H9 (cell line): ENCODE measurements around the gene CNGA4. TPM values are rescaled to one million over a fixed set of nuclear protein-coding genes. Genes with fewer than 3 reads are reported as not detected.

ENCODE experiments used
- DNase-seq: peaks from one replicate; pipeline ENCODE4 v3.0.0-alpha.2; 2017
- H2AFZ ChIP-seq: one replicate; pipeline ENCODE4 v1.6.1; 2013; ENCODE audit warnings: mild to moderate bottlenecking, low read length, control low read depth, moderate library complexity
- H2AK5ac ChIP-seq: 2 replicates; pipeline ENCODE4 v1.6.1; 2013; ENCODE audit warnings: low read length, control low read depth, mixed read lengths; ENCODE audit not compliant: insufficient read length
- H2BK120ac ChIP-seq: one replicate; pipeline ENCODE4 v1.6.1; 2013; ENCODE audit warnings: low read depth, mild to moderate bottlenecking, low read length, control low read depth, inconsistent platforms; ENCODE audit not compliant: poor library complexity, severe bottlenecking
- H2BK12ac ChIP-seq: 2 replicates; pipeline ENCODE4 v1.6.1; 2013; ENCODE audit warnings: low read length, control low read depth, mixed read lengths, low read depth; ENCODE audit not compliant: insufficient read length
- H2BK15ac ChIP-seq: 2 replicates; pipeline ENCODE4 v1.6.1; 2013; ENCODE audit warnings: low read depth, low read length, control low read depth
- H2BK20ac ChIP-seq: one replicate; pipeline ENCODE4 v1.6.1; 2013; ENCODE audit warnings: low read depth, mild to moderate bottlenecking, low read length, control low read depth, inconsistent platforms; ENCODE audit not compliant: poor library complexity, severe bottlenecking
- H2BK5ac ChIP-seq: 2 replicates; pipeline ENCODE4 v1.6.1; 2013; ENCODE audit warnings: low read length, control low read depth, mixed read lengths; ENCODE audit not compliant: insufficient read length
- H3K14ac ChIP-seq: 2 replicates; pipeline ENCODE4 v1.6.1; 2013; ENCODE audit warnings: low read length, control low read depth; ENCODE audit not compliant: insufficient read depth
- H3K18ac ChIP-seq: 2 replicates; pipeline ENCODE4 v1.6.1; 2013; ENCODE audit warnings: low read depth, mild to moderate bottlenecking, mixed read lengths, low read length, control low read depth; ENCODE audit not compliant: insufficient read length
- H3K23ac ChIP-seq: 2 replicates; pipeline ENCODE4 v1.6.1; 2013; ENCODE audit warnings: low read length, control low read depth, mixed read lengths, low read depth; ENCODE audit not compliant: insufficient read length
- H3K23me2 ChIP-seq: 2 replicates; pipeline ENCODE4 v1.6.1; 2013; ENCODE audit warnings: low read depth, mild to moderate bottlenecking, mixed read lengths, low read length, control low read depth; ENCODE audit not compliant: insufficient read length, poor library complexity, severe bottlenecking
- H3K27ac ChIP-seq: 2 replicates; pipeline ENCODE4 v1.5.1; 2013; ENCODE audit warnings: low read length, control low read depth, mixed read lengths, low read depth; ENCODE audit not compliant: insufficient read length
- H3K27me3 ChIP-seq: 2 replicates; pipeline ENCODE4 v1.6.1; 2013; ENCODE audit warnings: low read length, control low read depth, inconsistent platforms; ENCODE audit not compliant: insufficient read depth
- H3K4ac ChIP-seq: 2 replicates; pipeline ENCODE4 v1.6.1; 2013; ENCODE audit warnings: low read depth, mild to moderate bottlenecking, control low read depth, inconsistent platforms, low read length, moderate library complexity
- H3K4me1 ChIP-seq: 2 replicates; pipeline ENCODE4 v1.6.1; 2013; ENCODE audit warnings: low read length, control low read depth, inconsistent platforms; ENCODE audit not compliant: insufficient read depth
- H3K4me2 ChIP-seq: 2 replicates; pipeline ENCODE4 v1.6.1; 2013; ENCODE audit warnings: low read length, control low read depth, mixed read lengths; ENCODE audit not compliant: insufficient read length, insufficient read depth
- H3K56ac ChIP-seq: 2 replicates; pipeline ENCODE4 v1.6.1; 2013; ENCODE audit warnings: low read depth, mild to moderate bottlenecking, mixed read lengths, low read length, control low read depth; ENCODE audit not compliant: insufficient read length
- H3K79me1 ChIP-seq: 2 replicates; pipeline ENCODE4 v1.6.1; 2013; ENCODE audit warnings: low read depth, mild to moderate bottlenecking, moderate library complexity, low read length, control low read depth, inconsistent platforms; ENCODE audit not compliant: insufficient read depth, poor library complexity, severe bottlenecking
- H3K79me2 ChIP-seq: 2 replicates; pipeline ENCODE4 v1.6.1; 2013; ENCODE audit warnings: low read length, control low read depth, inconsistent platforms; ENCODE audit not compliant: insufficient read depth
- H3K9ac ChIP-seq: 2 replicates; pipeline ENCODE4 v1.6.1; 2013; ENCODE audit warnings: low read length, control low read depth, mixed read lengths; ENCODE audit not compliant: insufficient read length; ENCODE audit errors: extremely low read depth
- H3K9me3 ChIP-seq: one replicate; pipeline ENCODE4 v1.6.1; 2013; ENCODE audit warnings: low read depth, low read length, inconsistent platforms; ENCODE audit not compliant: control insufficient read depth
- H3T11ph ChIP-seq: one replicate; pipeline ENCODE4 v1.6.1; 2013; ENCODE audit warnings: mild to moderate bottlenecking, low read length, control low read depth, inconsistent platforms
- H4K20me1 ChIP-seq: one replicate; pipeline ENCODE4 v1.6.1; 2013; ENCODE audit not compliant: control insufficient read depth, insufficient read length, insufficient read depth
- H4K5ac ChIP-seq: 2 replicates; pipeline ENCODE4 v1.6.1; 2013; ENCODE audit warnings: low read depth, mild to moderate bottlenecking, mixed read lengths, low read length, control low read depth; ENCODE audit not compliant: insufficient read length
- H4K8ac ChIP-seq: replicated peaks from 2 replicates; pipeline ENCODE4 v1.6.1; 2013; ENCODE audit warnings: low read length, control low read depth, mixed read lengths, low read depth; ENCODE audit not compliant: insufficient read length
- H4K91ac ChIP-seq: 2 replicates; pipeline ENCODE4 v1.6.1; 2013; ENCODE audit warnings: low read depth, mild to moderate bottlenecking, moderate library complexity, mixed read lengths, low read length, control low read depth; ENCODE audit not compliant: insufficient read length
- H3K27ac Mint-ChIP-seq, 3 experiments: 2 replicates in 2 of 3; 3 replicates in 1 of 3; pipeline ENCODE4 v1.8.0; 2020 to 2021; ENCODE audit warnings: mixed read lengths in 3 of 3, mild to moderate bottlenecking in 1 of 3, moderate library complexity in 1 of 3
- H3K27me3 Mint-ChIP-seq: 2 replicates; pipeline ENCODE4 v1.8.0; 2021; ENCODE audit warnings: low read depth, mild to moderate bottlenecking, moderate library complexity, mixed read lengths
- H3K36me3 Mint-ChIP-seq, 3 experiments: 2 replicates in 2 of 3; 3 replicates in 1 of 3; pipeline ENCODE4 v1.8.0; 2020 to 2021; ENCODE audit warnings: low read depth in 3 of 3, mixed read lengths in 3 of 3; ENCODE audit not compliant: insufficient read depth in 1 of 3
- H3K4me1 Mint-ChIP-seq, 2 experiments: 2 replicates each; pipeline ENCODE4 v1.8.0; 2020; ENCODE audit warnings: mixed read lengths in 2 of 2
- H3K4me3 Mint-ChIP-seq, 2 experiments: 2 replicates in 1 of 2; 3 replicates in 1 of 2; pipeline ENCODE4 v1.8.0; 2020 to 2021; ENCODE audit warnings: mild to moderate bottlenecking in 2 of 2, mixed read lengths in 2 of 2, moderate library complexity in 1 of 2
- H3K9me3 Mint-ChIP-seq, 2 experiments: 2 replicates in 1 of 2; 3 replicates in 1 of 2; pipeline ENCODE4 v1.8.0; 2020; ENCODE audit warnings: mild to moderate bottlenecking in 2 of 2, mixed read lengths in 2 of 2, moderate library complexity in 1 of 2
- WGBS: extraction: QIAGEN DNeasy Blood & Tissue Kit; methylation state at CpG from one replicate; pipeline ENCODE4 v1.1.7; 2013; ENCODE audit warnings: missing lambda C conversion rate, low lambda C conversion rate, mixed read lengths; ENCODE audit not compliant: insufficient read length; ENCODE audit errors: extremely low coverage; 5-methylcytosine and 5-hydroxymethylcytosine counted together
- total RNA-seq: library from RNA; stranded (reverse); gene quantifications from 2 replicates; pipeline ENCODE4 v1.2.1, GENCODE V29; 2021
- TF ChIP-seq, protein P1 (sequence below): fragments of 200-600 bp; sonication (generic); conservative IDR thresholded peaks from 3 replicates; pipeline ENCODE4 v1.8.0; 2021; ENCODE audit warnings: antibody characterized with exemption, mild to moderate bottlenecking

CNGA4 gene
- total RNA-seq, 1 experiment from 2014 or later, result 0.11 TPM

DNA sequence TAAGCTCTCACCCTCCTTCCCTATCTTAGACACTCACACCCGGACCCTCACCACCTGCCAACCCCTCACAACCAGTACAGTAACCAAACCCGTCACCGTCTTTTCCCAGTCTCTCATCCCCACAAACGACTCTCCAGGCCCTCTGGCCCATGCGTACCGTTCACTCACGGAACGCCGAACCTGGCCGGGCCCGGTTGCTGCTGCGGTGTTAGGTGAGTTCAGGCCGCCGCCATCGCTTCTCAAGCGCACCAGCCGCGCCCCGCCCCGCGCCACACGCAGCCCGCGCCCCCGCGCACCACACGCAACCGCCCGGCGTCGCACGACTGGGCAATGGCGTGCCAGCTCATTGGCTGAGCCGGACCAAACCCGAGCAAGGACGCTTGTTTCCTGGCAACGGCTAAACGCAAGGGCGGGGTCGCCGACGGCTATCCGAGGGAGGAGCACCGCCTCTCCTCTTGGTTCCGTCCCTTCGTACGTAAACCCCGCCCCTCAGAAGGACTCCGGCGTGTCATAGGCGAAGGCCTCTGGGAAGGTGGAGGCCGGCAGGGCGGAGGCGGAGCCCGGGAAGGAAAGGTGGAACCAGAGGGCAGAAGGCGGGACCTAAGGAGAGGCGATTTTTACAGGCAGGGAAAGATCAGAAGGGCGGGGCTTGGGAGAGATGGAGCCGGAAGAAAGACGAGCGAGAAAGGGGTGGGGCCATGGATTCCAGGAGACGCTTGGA, 4.3 kb upstream of the CNGA4 start, which contains the start of gene FHIP1B:
FHIP1B (minus strand) TSS at position 250 of the 721 bp plus-strand sequence. CDS start 10,120 bp downstream, outside the sequence.
- peak within 1 kb of the TSS; percentile 7 for H2AFZ ChIP-seq
- no peak within 1 kb of the TSS for H2BK20ac ChIP-seq
- H3K9me3 Mint-ChIP-seq, result no peaks in the 10 kb centered on the region
- no peak within 1 kb of the TSS for H3K27ac ChIP-seq
- TF ChIP-seq, protein P1, sequence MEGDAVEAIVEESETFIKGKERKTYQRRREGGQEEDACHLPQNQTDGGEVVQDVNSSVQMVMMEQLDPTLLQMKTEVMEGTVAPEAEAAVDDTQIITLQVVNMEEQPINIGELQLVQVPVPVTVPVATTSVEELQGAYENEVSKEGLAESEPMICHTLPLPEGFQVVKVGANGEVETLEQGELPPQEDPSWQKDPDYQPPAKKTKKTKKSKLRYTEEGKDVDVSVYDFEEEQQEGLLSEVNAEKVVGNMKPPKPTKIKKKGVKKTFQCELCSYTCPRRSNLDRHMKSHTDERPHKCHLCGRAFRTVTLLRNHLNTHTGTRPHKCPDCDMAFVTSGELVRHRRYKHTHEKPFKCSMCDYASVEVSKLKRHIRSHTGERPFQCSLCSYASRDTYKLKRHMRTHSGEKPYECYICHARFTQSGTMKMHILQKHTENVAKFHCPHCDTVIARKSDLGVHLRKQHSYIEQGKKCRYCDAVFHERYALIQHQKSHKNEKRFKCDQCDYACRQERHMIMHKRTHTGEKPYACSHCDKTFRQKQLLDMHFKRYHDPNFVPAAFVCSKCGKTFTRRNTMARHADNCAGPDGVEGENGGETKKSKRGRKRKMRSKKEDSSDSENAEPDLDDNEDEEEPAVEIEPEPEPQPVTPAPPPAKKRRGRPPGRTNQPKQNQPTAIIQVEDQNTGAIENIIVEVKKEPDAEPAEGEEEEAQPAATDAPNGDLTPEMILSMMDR, result no peak
- DNase-seq, result peak; percentile 100
- no peak within 1 kb of the TSS for H2BK15ac ChIP-seq
- H4K91ac ChIP-seq, result no peak within 1 kb of the TSS
- H3K4ac ChIP-seq, result no peak within 1 kb of the TSS
- WGBS, result no CpG with 5 or more reads among the region's 62 CpGs
- no peak within 1 kb of the TSS for H2AK5ac ChIP-seq
- no peak within 1 kb of the TSS for H2BK12ac ChIP-seq
- no peaks in the 10 kb centered on the region for H3K79me1 ChIP-seq
- no peak within 1 kb of the TSS for H3K56ac ChIP-seq
- H3K9ac ChIP-seq, result peak within 1 kb of the TSS; percentile 77
- peak within 1 kb of the TSS; percentile 94 to 99 (median 97) for H3K27ac Mint-ChIP-seq
- peak within 1 kb of the TSS; percentile 97 for H3K4me2 ChIP-seq
- H3K18ac ChIP-seq, result peak within 1 kb of the TSS; percentile 85
- no peak within 1 kb of the TSS for H4K5ac ChIP-seq
- no peak within 1 kb of the TSS for H3K23ac ChIP-seq
- H3K36me3 Mint-ChIP-seq, result no peaks in the 10 kb centered on the region
- H2BK5ac ChIP-seq, result no peak within 1 kb of the TSS
- H4K20me1 ChIP-seq, result no peaks in the 10 kb centered on the region
- H3K4me1 ChIP-seq, result no peaks in the 10 kb centered on the region
- no peak within 1 kb of the TSS for H2BK120ac ChIP-seq
- no peak within 1 kb of the TSS for H3T11ph ChIP-seq
- peak within 1 kb of the TSS; percentile 99 for H3K4me3 Mint-ChIP-seq
- peak within 1 kb of the TSS; percentile 91 for H3K14ac ChIP-seq
- peaks cover 7% of the 10 kb centered on the region for H3K23me2 ChIP-seq
- peaks cover 11 to 14% of the 10 kb centered on the region in 2 experiments for H3K4me1 Mint-ChIP-seq
- no peaks in the 10 kb centered on the region for H3K9me3 ChIP-seq
- no peak within 1 kb of the TSS for H4K8ac ChIP-seq
- no peaks in the 10 kb centered on the region for H3K27me3 ChIP-seq
- peaks cover 12% of the 10 kb centered on the region; the same call in 1 of the 2 replicates for H3K79me2 ChIP-seq
- H3K27me3 Mint-ChIP-seq, result peaks cover 5% of the 10 kb centered on the region
